HepG2 (cell line): ENCODE results near the gene IER2. TPM values are rescaled to one million over a fixed set of nuclear protein-coding genes. Genes with fewer than 3 reads are reported as not detected.

Experiments
- ATAC-seq: fragments of 200-7000 bp; cut with Tn5 transposase; 3 replicates; pipeline ENCODE4 v1.9.1; 2020; ENCODE audit warnings: mild to moderate bottlenecking, moderate library complexity
- BruUV-seq: library from RNA; stranded (reverse); fragments of 400-500 nt; replicated peaks from 2 replicates; lab custom pipeline; 2021; lab: Mats Ljungman, UMichigan
- CTCF ChIA-PET: fragments of 300-600 bp; formaldehyde crosslinking; extraction: SDS; loops from one replicate; lab custom pipeline; 2021; ENCODE audit warnings: low total read pairs, inconsistent platforms, low intra/inter-chr PET ratio; lab: Yijun Ruan, JAX
- POLR2A ChIA-PET: fragments of 350-600 bp; sonication (Branson Sonifier 250); formaldehyde crosslinking; loops from one replicate; lab custom pipeline; 2020; ENCODE audit warnings: antibody characterized with exemption, inconsistent platforms; lab: Yijun Ruan, JAX
- DNase-seq: peaks from one replicate; pipeline ENCODE4 v3.0.0-alpha.2; 2015; ENCODE audit warnings: low spot score
- FAIRE-seq: peaks from 3 replicates; lab custom pipeline; 2011; peaks lifted over from hg19 to GRCh38; lab: Jason Lieb, UNC
- H2AFZ ChIP-seq: one replicate; pipeline ENCODE4 v1.6.1; 2011; ENCODE audit warnings: low read length, inconsistent platforms
- H3K27ac ChIP-seq: fragments of 300-600 bp; 3 replicates; pipeline ENCODE4 v1.8.0; 2011; ENCODE audit warnings: mixed run types, mild to moderate bottlenecking, mixed read lengths, low read length, inconsistent platforms; ENCODE audit not compliant: insufficient read depth; ENCODE audit errors: extremely low read length
- H3K27me3 ChIP-seq, 2 experiments: fragments of 200-600 bp in 1 of 2; 2 replicates in 1 of 2; 3 replicates in 1 of 2; pipeline versions ENCODE4 v1.6.0 to v1.8.0; 2011; ENCODE audit warnings: low read length in 2 of 2, mild to moderate bottlenecking in 2 of 2, moderate library complexity in 2 of 2, inconsistent platforms in 1 of 2; ENCODE audit not compliant: insufficient read depth in 2 of 2, control insufficient read depth in 1 of 2
- H3K36me3 ChIP-seq, 2 experiments: fragments of 200-600 bp in 1 of 2; replicated peaks in 1 of 2; 2 replicates in 1 of 2; 3 replicates in 1 of 2; pipeline versions ENCODE4 v1.5.1 to v1.8.0; 2011; ENCODE audit warnings: low read length in 2 of 2, inconsistent platforms in 1 of 2; ENCODE audit not compliant: insufficient read depth in 2 of 2, control insufficient read depth in 1 of 2
- H3K4me1 ChIP-seq: 2 replicates; pipeline ENCODE4 v1.5.1; 2012; ENCODE audit warnings: low read length, inconsistent platforms; ENCODE audit not compliant: insufficient read depth
- H3K4me2 ChIP-seq: 2 replicates; pipeline ENCODE4 v1.6.0; 2011; ENCODE audit warnings: low read depth, low read length, inconsistent platforms
- H3K4me3 ChIP-seq, 3 experiments: fragments of 200-600 bp in 1 of 3; sonication (generic), shearing (Covaris generic) in 1 of 3; replicated peaks in 1 of 3; 2 replicates each; pipeline ENCODE4 v1.5.1; 2011 to 2016; ENCODE audit warnings: low read length in 3 of 3, inconsistent platforms in 2 of 3, low read depth in 2 of 3, mild to moderate bottlenecking in 2 of 3, control low read depth in 1 of 3, mixed read lengths in 1 of 3; ENCODE audit not compliant: insufficient read depth in 1 of 3
- H3K79me2 ChIP-seq: one replicate; pipeline ENCODE4 v1.6.1; 2011; ENCODE audit warnings: low read length, inconsistent platforms; ENCODE audit not compliant: insufficient read depth
- H3K9ac ChIP-seq: 2 replicates; pipeline ENCODE4 v1.6.0; 2011; ENCODE audit warnings: mild to moderate bottlenecking, low read depth, low read length, inconsistent platforms; ENCODE audit not compliant: insufficient read depth
- H3K9me3 ChIP-seq: 2 replicates; pipeline ENCODE4 v1.5.1; 2012; ENCODE audit warnings: mild to moderate bottlenecking, low read length
- H4K20me1 ChIP-seq: 2 replicates; pipeline ENCODE4 v1.6.0; 2011; ENCODE audit warnings: inconsistent platforms, mild to moderate bottlenecking, low read length, moderate library complexity; ENCODE audit not compliant: insufficient read depth
- DNMT1 ChIP-seq: sonication (generic); formaldehyde crosslinking; IDR thresholded peaks from 2 replicates; pipeline ENCODE4 v1.5.1; 2020; ENCODE audit warnings: mild to moderate bottlenecking, missing genetic modification reagents
- KAT7 ChIP-seq: IDR thresholded peaks from 2 replicates; pipeline ENCODE4 v1.6.1; 2018; ENCODE audit warnings: borderline replicate concordance, missing compliant biosample characterization
- NR2F2 ChIP-seq: IDR thresholded peaks from 2 replicates; pipeline ENCODE4 v1.6.1; 2012; ENCODE audit warnings: low read depth, inconsistent platforms, borderline replicate concordance
- RFXAP ChIP-seq: sonication (generic); formaldehyde crosslinking; IDR thresholded peaks from 2 replicates; pipeline ENCODE4 v1.4.0; 2020; ENCODE audit warnings: missing genetic modification reagents, borderline replicate concordance
- SALL1 ChIP-seq: sonication (generic); formaldehyde crosslinking; IDR thresholded peaks from 2 replicates; pipeline ENCODE4 v1.8.0; 2022; ENCODE audit warnings: mild to moderate bottlenecking, missing genetic modification reagents
- TBX2 ChIP-seq: sonication (generic); formaldehyde crosslinking; IDR thresholded peaks from 2 replicates; pipeline ENCODE4 v1.5.0; 2020; ENCODE audit warnings: missing genetic modification reagents, mild to moderate bottlenecking, borderline replicate concordance
- WGBS: methylation state at CpG from one replicate; pipeline ENCODE4 v1.1.6; 2017; ENCODE audit warnings: low lambda C conversion rate; 5-methylcytosine and 5-hydroxymethylcytosine counted together
- in situ Hi-C: cut with HindIII; loops from 2 replicates; pipeline ENCODE4 v1.10.0; 2017; ENCODE audit warnings: low pct_unique_long_range_greater_than_20kb; ENCODE audit not compliant: extremely low pct_ligation_motif_present
- intact Hi-C: fragments of 100-400 bp; cut with micrococcal nuclease; formaldehyde crosslinking; loops from one replicate; pipeline ENCODE4 v1.10.0; 2022; ENCODE audit not compliant: unreplicated experiment
- polyA plus RNA-seq, 8 experiments: library from polyadenylated mRNA; depleted of rRNA in 3 of 8; stranded (reverse) in 7 of 8; unstranded in 1 of 8; fragments of >200 nt; fragmentation: Illumina TruSeq in 4 of 8; extraction: Trizol in 4 of 8; gene quantifications; 2 replicates each; pipeline versions ENCODE4 v1.2.1 to v1.2.3, GENCODE V29; 2011 to 2016; ENCODE audit warnings: low read depth in 4 of 8, missing spikeins in 1 of 8, mixed read lengths in 1 of 8; ENCODE audit not compliant: insufficient read depth in 1 of 8
- total RNA-seq, 5 experiments: library from RNA; depleted of rRNA; stranded (reverse); fragments of >200 nt; fragmentation: Illumina TruSeq; extraction: Trizol; gene quantifications; 2 replicates each; pipeline ENCODE4 v1.2.3, GENCODE V29; 2016; ENCODE audit warnings: low read depth in 1 of 5
- TF ChIP-seq, protein P1 (sequence below): sonication (generic); formaldehyde crosslinking; IDR thresholded peaks from 2 replicates; pipeline ENCODE4 v1.8.1; 2023; ENCODE audit warnings: missing genetic modification reagents, inconsistent platforms, borderline replicate concordance

IER2 gene
- total and polyA plus RNA-seq, 2 of the 13 experiments (the other 11 are each of a cell fraction or from before 2014, with no cell fraction given), result 10.1 to 14.3 TPM

DNA sequence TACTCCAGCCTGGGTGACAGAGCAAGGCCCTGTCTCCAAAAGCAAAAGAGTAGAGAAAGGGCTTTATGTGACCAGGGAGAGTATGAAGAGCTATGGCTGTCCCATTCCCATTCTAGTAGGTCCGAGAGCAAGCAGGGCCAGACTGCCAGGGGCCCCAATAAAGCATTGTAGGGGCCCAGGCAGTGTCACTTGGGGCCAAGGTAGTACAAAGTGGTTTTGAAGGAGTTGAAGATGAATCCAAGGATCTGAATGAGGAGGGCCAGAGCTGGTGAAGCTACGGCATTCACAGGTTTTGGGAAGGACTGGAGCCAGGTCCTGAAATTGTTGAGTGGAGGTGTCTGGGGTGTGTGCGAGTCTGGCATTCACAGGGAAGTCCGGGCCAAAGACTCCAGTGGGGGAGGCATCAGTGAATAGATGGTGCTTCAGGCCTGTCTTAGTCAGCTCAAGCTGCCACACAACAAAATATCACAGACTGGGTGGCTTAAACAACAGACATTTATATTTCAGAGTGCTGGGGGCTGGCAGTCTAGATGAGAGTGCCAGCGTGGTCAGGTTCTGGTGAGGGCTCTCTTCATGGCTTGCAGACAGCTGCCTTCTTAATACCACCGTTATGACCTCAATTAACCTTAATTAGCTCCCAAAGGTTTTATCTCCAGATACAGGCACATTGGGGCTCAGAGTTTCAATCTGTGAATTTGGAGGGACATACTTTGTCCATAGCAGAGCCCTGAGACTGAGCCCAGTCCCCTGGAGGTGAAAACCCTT lies 22.2 kb upstream of the IER2 start:
- Histone ChIP-seq H3K9me3 (no peaks in the 10 kb centered on the region), H3K79me2 (peaks cover 67% of the 10 kb centered on the region), H3K4me1 (peaks cover 38% of the 10 kb centered on the region), H3K27ac (peak overlapping the region; percentile 96), H3K9ac (peak overlapping the region; percentile 77), H3K4me3 (0 out of 6 replicates have a peak overlapping the region, but pooled peaks of 1 of the 3 experiments have one; percentile 3), H3K4me2 (peak overlapping the region; percentile 69), H4K20me1 (peaks cover 4% of the 10 kb centered on the region), H2AFZ (no peak overlapping the region), H3K27me3 (no peaks in the 10 kb centered on the region), H3K36me3 (peaks cover 4 to 29% of the 10 kb centered on the region in 2 experiments; a peak in 4 of 5 replicates)
- CTCF ChIA-PET, result no interaction called here
- DNase-seq (no peak), ATAC-seq (peak; percentile 22), FAIRE-seq (no peak)
- TF ChIP-seq TBX2 (CRISPR knock-in tag) (no peak), KAT7 (CRISPR knock-in tag) (0 out of 2 replicates have a peak, but pooled peaks have one; percentile 6), DNMT1 (CRISPR knock-in tag) (0 out of 2 replicates have a peak, but pooled peaks have one; percentile 11)
- intact Hi-C loops, result no loop called here
- POLR2A ChIA-PET, result interaction anchor here (1.2 to 2.7 kb wide), 8 partner anchors 8 to 182 kb away, joined by 3 to 13 read pairs (median 8); partner anchors contain the start of genes IER2, NACC1, RAD23A and STX10
- no TSS peak for BruUV-seq
- WGBS, result 77% methylated on average over 4 of the region's 6 CpGs
- in situ Hi-C loops, result no loop called here

- peaks cover 4% of the 10 kb centered on the region for H4K20me1 ChIP-seq
- H3K27ac ChIP-seq, result peak overlapping the region; percentile 96
- peaks cover 65% of the 10 kb centered on the region for H3K79me2 ChIP-seq
- H3K4me2 ChIP-seq, result peak overlapping the region; percentile 69
- CTCF ChIA-PET, result no interaction called here
- H3K36me3 ChIP-seq, result peaks cover 4 to 29% of the 10 kb centered on the region in 2 experiments; a peak in 4 of 5 replicates
- WGBS, result no CpG with 5 or more reads among the region's 1 CpG
- H3K4me1 ChIP-seq, result peaks cover 38% of the 10 kb centered on the region
- no TSS peak for BruUV-seq
- peak overlapping the region; percentile 77 for H3K9ac ChIP-seq
- FAIRE-seq (peak; percentile 94), DNase-seq (peak; percentile 93), ATAC-seq (peak; percentile 96)
- intact Hi-C loops (no loop called here), in situ Hi-C loops (no loop called here)
- peak overlapping the region in 1 of 3 experiments; percentile 13; a peak in 2 of 6 replicates for H3K4me3 ChIP-seq
- POLR2A ChIA-PET, result interaction anchor here (1.2 to 2.7 kb wide), 8 partner anchors 9 to 182 kb away, joined by 3 to 13 read pairs (median 8); partner anchors contain the start of genes IER2, NACC1, RAD23A and STX10
- no peaks in the 10 kb centered on the region for H3K9me3 ChIP-seq
- H3K27me3 ChIP-seq, result no peaks in the 10 kb centered on the region
- no peak overlapping the region for H2AFZ ChIP-seq
- TF ChIP-seq NR2F2 (peak; percentile 76), SALL1 (CRISPR knock-in tag) (peak; percentile 88), RFXAP (CRISPR knock-in tag) (no peak)
- TF ChIP-seq, protein P1, sequence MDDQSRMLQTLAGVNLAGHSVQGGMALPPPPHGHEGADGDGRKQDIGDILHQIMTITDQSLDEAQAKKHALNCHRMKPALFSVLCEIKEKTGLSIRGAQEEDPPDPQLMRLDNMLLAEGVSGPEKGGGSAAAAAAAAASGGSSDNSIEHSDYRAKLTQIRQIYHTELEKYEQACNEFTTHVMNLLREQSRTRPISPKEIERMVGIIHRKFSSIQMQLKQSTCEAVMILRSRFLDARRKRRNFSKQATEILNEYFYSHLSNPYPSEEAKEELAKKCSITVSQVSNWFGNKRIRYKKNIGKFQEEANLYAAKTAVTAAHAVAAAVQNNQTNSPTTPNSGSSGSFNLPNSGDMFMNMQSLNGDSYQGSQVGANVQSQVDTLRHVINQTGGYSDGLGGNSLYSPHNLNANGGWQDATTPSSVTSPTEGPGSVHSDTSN (CRISPR knock-in tag), result no peak
Measured at GRCh38 chr19:13128583-13128982, 21.6 kb upstream of the IER2 start.
